ENCODE measurements around the gene C21orf58.

C21orf58 gene

GRCh38 chr21:46295996-46296752 lies 27.5 kb downstream of the C21orf58 start:
- Histone ChIP-seq H3K9ac (ENCODE audit: low read length) (no peak overlapping the region), H3K36me3 (ENCODE audit: control insufficient read depth, insufficient read depth, low read length) (no peaks in the 10 kb centered on the region), H3K4me1 (ENCODE audit: control insufficient read depth, insufficient read depth, low read length) (no peaks in the 10 kb centered on the region), H3K27ac (ENCODE audit: low read depth, low read length) (no peak overlapping the region), H3K4me3 (ENCODE audit: low read length) (no peak overlapping the region), H3K27me3 (ENCODE audit: control insufficient read depth, insufficient read depth, low read length) (no peaks in the 10 kb centered on the region)

- Histone ChIP-seq H3K27me3 (ENCODE audit: control insufficient read depth, insufficient read depth, low read length) (no peaks in the 10 kb centered on the region), H3K36me3 (ENCODE audit: control insufficient read depth, insufficient read depth, low read length) (no peaks in the 10 kb centered on the region), H3K9ac (ENCODE audit: low read length) (no peak overlapping the region), H3K4me1 (ENCODE audit: control insufficient read depth, insufficient read depth, low read length) (no peaks in the 10 kb centered on the region), H3K27ac (ENCODE audit: low read depth, low read length) (no peak overlapping the region), H3K4me3 (ENCODE audit: low read length) (no peak overlapping the region)
These were observed 28.4 kb downstream of the C21orf58 start for GRCh38 chr21:46295177-46295770.

GRCh38 chr21:46294647-46295176 lies 29.0 kb downstream of the C21orf58 start:
- Histone ChIP-seq H3K27me3 (ENCODE audit: control insufficient read depth, insufficient read depth, low read length) (no peaks in the 10 kb centered on the region), H3K27ac (ENCODE audit: low read depth, low read length) (no peak overlapping the region), H3K9ac (ENCODE audit: low read length) (no peak overlapping the region)

GRCh38 chr21:46291561-46291960 lies 32.1 kb downstream of the C21orf58 start:
- Histone ChIP-seq H3K4me3 (ENCODE audit: low read length) (no peak overlapping the region), H3K4me1 (ENCODE audit: control insufficient read depth, insufficient read depth, low read length) (no peaks in the 10 kb centered on the region), H3K9ac (ENCODE audit: low read length) (no peak overlapping the region), H3K36me3 (ENCODE audit: control insufficient read depth, insufficient read depth, low read length) (no peaks in the 10 kb centered on the region), H3K27me3 (ENCODE audit: control insufficient read depth, insufficient read depth, low read length) (no peaks in the 10 kb centered on the region), H3K27ac (ENCODE audit: low read depth, low read length) (no peak overlapping the region)

More at GRCh38 chr21:46294647-46295176, 29.0 kb downstream of the C21orf58 start:
- H3K4me3 ChIP-seq (ENCODE audit: low read length), result no peak overlapping the region
- no peaks in the 10 kb centered on the region for H3K4me1 ChIP-seq (ENCODE audit: control insufficient read depth, insufficient read depth, low read length)
- no peaks in the 10 kb centered on the region for H3K36me3 ChIP-seq (ENCODE audit: control insufficient read depth, insufficient read depth, low read length)

- no peak overlapping the region for H3K9ac ChIP-seq (ENCODE audit: low read length)
- no peaks in the 10 kb centered on the region for H3K27me3 ChIP-seq (ENCODE audit: control insufficient read depth, insufficient read depth, low read length)
- H3K4me3 ChIP-seq (ENCODE audit: low read length), result no peak overlapping the region
- peaks cover 7% of the 10 kb centered on the region for H3K4me1 ChIP-seq (ENCODE audit: control insufficient read depth, insufficient read depth, low read length)
- no peaks in the 10 kb centered on the region for H3K36me3 ChIP-seq (ENCODE audit: control insufficient read depth, insufficient read depth, low read length)
- H3K27ac ChIP-seq (ENCODE audit: low read depth, low read length), result no peak overlapping the region
These were observed 34.0 kb downstream of the C21orf58 start for GRCh38 chr21:46289655-46290179.

GRCh38 chr21:46287541-46287940 lies 36.1 kb downstream of the C21orf58 start:
- Histone ChIP-seq H3K4me3 (ENCODE audit: low read length) (no peak overlapping the region), H3K4me1 (ENCODE audit: control insufficient read depth, insufficient read depth, low read length) (peaks cover 20% of the 10 kb centered on the region), H3K9ac (ENCODE audit: low read length) (no peak overlapping the region), H3K36me3 (ENCODE audit: control insufficient read depth, insufficient read depth, low read length) (peaks cover 8% of the 10 kb centered on the region), H3K27ac (ENCODE audit: low read depth, low read length) (no peak overlapping the region), H3K27me3 (ENCODE audit: control insufficient read depth, insufficient read depth, low read length) (no peaks in the 10 kb centered on the region)

GRCh38 chr21:46286648-46287002 lies 37.0 kb downstream of the C21orf58 start:
- Histone ChIP-seq H3K9ac (ENCODE audit: low read length) (peak overlapping the region; percentile 36), H3K36me3 (ENCODE audit: control insufficient read depth, insufficient read depth, low read length) (peaks cover 8% of the 10 kb centered on the region), H3K27ac (ENCODE audit: low read depth, low read length) (peak overlapping the region; percentile 91), H3K4me1 (ENCODE audit: control insufficient read depth, insufficient read depth, low read length) (peaks cover 24% of the 10 kb centered on the region), H3K27me3 (ENCODE audit: control insufficient read depth, insufficient read depth, low read length) (no peaks in the 10 kb centered on the region), H3K4me3 (ENCODE audit: low read length) (peak overlapping the region; percentile 68)

- no peaks in the 10 kb centered on the region for H3K27me3 ChIP-seq (ENCODE audit: control insufficient read depth, insufficient read depth, low read length)
- H3K9ac ChIP-seq (ENCODE audit: low read length), result peak within 1 kb of the TSS; percentile 42
- H3K4me1 ChIP-seq (ENCODE audit: control insufficient read depth, insufficient read depth, low read length), result peaks cover 24% of the 10 kb centered on the region
- peaks cover 8% of the 10 kb centered on the region for H3K36me3 ChIP-seq (ENCODE audit: control insufficient read depth, insufficient read depth, low read length)
- peak within 1 kb of the TSS; percentile 91 for H3K27ac ChIP-seq (ENCODE audit: low read depth, low read length)
- peak within 1 kb of the TSS; percentile 68 for H3K4me3 ChIP-seq (ENCODE audit: low read length)
These were observed 37.7 kb downstream of the C21orf58 start, which contains the start of gene YBEY for GRCh38 chr21:46285761-46286647. Gene YBEY, plus strand, starts transcription at chr21:46286342. Its CDS starts 572 bp downstream, at chr21:46286914.

- H3K27me3 ChIP-seq (ENCODE audit: control insufficient read depth, insufficient read depth, low read length), result no peaks in the 10 kb centered on the region
- peaks cover 24% of the 10 kb centered on the region for H3K4me1 ChIP-seq (ENCODE audit: control insufficient read depth, insufficient read depth, low read length)
- H3K9ac ChIP-seq (ENCODE audit: low read length), result peak within 1 kb of the TSS; percentile 42
- H3K4me3 ChIP-seq (ENCODE audit: low read length), result peak within 1 kb of the TSS; percentile 68
- peaks cover 11% of the 10 kb centered on the region for H3K36me3 ChIP-seq (ENCODE audit: control insufficient read depth, insufficient read depth, low read length)
- H3K27ac ChIP-seq (ENCODE audit: low read depth, low read length), result peak within 1 kb of the TSS; percentile 91
These were observed 38.4 kb downstream of the C21orf58 start, which contains the start of gene MCM3AP for GRCh38 chr21:46285206-46285661. Gene MCM3AP, minus strand, starts transcription at chr21:46285611. Its CDS starts 325 bp downstream, at chr21:46285286.

GRCh38 chr21:46284733-46285132 lies 38.9 kb downstream of the C21orf58 start:
- no peak overlapping the region for H3K27ac ChIP-seq (ENCODE audit: low read depth, low read length)
- no peaks in the 10 kb centered on the region for H3K27me3 ChIP-seq (ENCODE audit: control insufficient read depth, insufficient read depth, low read length)
- no peak overlapping the region for H3K9ac ChIP-seq (ENCODE audit: low read length)
- peaks cover 24% of the 10 kb centered on the region for H3K4me1 ChIP-seq (ENCODE audit: control insufficient read depth, insufficient read depth, low read length)
- H3K36me3 ChIP-seq (ENCODE audit: control insufficient read depth, insufficient read depth, low read length), result peaks cover 13% of the 10 kb centered on the region
- peak overlapping the region; percentile 68 for H3K4me3 ChIP-seq (ENCODE audit: low read length)

GRCh38 chr21:46284077-46284644 lies 39.5 kb downstream of the C21orf58 start:
- Histone ChIP-seq H3K4me3 (ENCODE audit: low read length) (no peak overlapping the region), H3K4me1 (ENCODE audit: control insufficient read depth, insufficient read depth, low read length) (peaks cover 24% of the 10 kb centered on the region), H3K36me3 (ENCODE audit: control insufficient read depth, insufficient read depth, low read length) (peaks cover 19% of the 10 kb centered on the region), H3K27me3 (ENCODE audit: control insufficient read depth, insufficient read depth, low read length) (no peaks in the 10 kb centered on the region), H3K27ac (ENCODE audit: low read depth, low read length) (no peak overlapping the region), H3K9ac (ENCODE audit: low read length) (no peak overlapping the region)
